ENCODE measurements around the gene CIROP.

Gene CIROP

GRCh38 chr14:23091294-23092225 lies 13.2 kb downstream of the CIROP start:
- TF ChIP-seq CTCF (IDR thresholded peaks at IDR 0.05; ENCODE audit: control insufficient read depth, insufficient read depth, low read depth, low read length, missing control alignments): no peak
- DNase-seq (ENCODE audit: low read depth): no peak
- H3K4me3 ChIP-seq (ENCODE audit: control insufficient read depth, low read depth, low read length): no peak overlapping the region

GRCh38 chr14:23090254-23090636 lies 14.5 kb downstream of the CIROP start:
- no peak for DNase-seq (ENCODE audit: low read depth)
- no peak overlapping the region for H3K4me3 ChIP-seq (ENCODE audit: control insufficient read depth, low read depth, low read length)
- no peak for TF ChIP-seq CTCF (IDR thresholded peaks at IDR 0.05; ENCODE audit: control insufficient read depth, insufficient read depth, low read depth, low read length, missing control alignments)

GRCh38 chr14:23089498-23090253 lies 15.1 kb downstream of the CIROP start:
- no peak overlapping the region for H3K4me3 ChIP-seq (ENCODE audit: control insufficient read depth, low read depth, low read length)
- TF ChIP-seq CTCF (IDR thresholded peaks at IDR 0.05; ENCODE audit: control insufficient read depth, insufficient read depth, low read depth, low read length, missing control alignments): no peak
- DNase-seq (ENCODE audit: low read depth): no peak

- DNase-seq (ENCODE audit: low read depth): no peak
- no peak for TF ChIP-seq CTCF (IDR thresholded peaks at IDR 0.05; ENCODE audit: control insufficient read depth, insufficient read depth, low read depth, low read length, missing control alignments)
- H3K4me3 ChIP-seq (ENCODE audit: control insufficient read depth, low read depth, low read length): no peak overlapping the region
Measured at GRCh38 chr14:23086565-23086964, 18.2 kb downstream of the CIROP start.

- H3K4me3 ChIP-seq (ENCODE audit: control insufficient read depth, low read depth, low read length): no peak overlapping the region
- TF ChIP-seq CTCF (IDR thresholded peaks at IDR 0.05; ENCODE audit: control insufficient read depth, insufficient read depth, low read depth, low read length, missing control alignments): no peak
- no peak for DNase-seq (ENCODE audit: low read depth)
Measured at GRCh38 chr14:23085458-23085857, 19.3 kb downstream of the CIROP start.

GRCh38 chr14:23080474-23080873 lies 24.3 kb downstream of the CIROP start:
- no peak for DNase-seq (ENCODE audit: low read depth)
- no peak for TF ChIP-seq CTCF (IDR thresholded peaks at IDR 0.05; ENCODE audit: control insufficient read depth, insufficient read depth, low read depth, low read length, missing control alignments)

More at GRCh38 chr14:23080474-23080873, 24.3 kb downstream of the CIROP start:
- H3K4me3 ChIP-seq (ENCODE audit: control insufficient read depth, low read depth, low read length): no peak overlapping the region

Measured in AG09309 (cell line).